Activated B cell treated with CpG ODN at 0.5 μM for 24 hours (primary cell): ENCODE data around the gene DLK2. TPM values are rescaled to one million over a fixed set of nuclear protein-coding genes. Genes with fewer than 3 reads are reported as not detected.

Experiments
- ATAC-seq: fragments of 200-7000 bp; cut with Tn5 transposase; one replicate; pipeline ENCODE4 v1.10.0; 2021; ENCODE audit warnings: low read depth, mild to moderate bottlenecking, moderate library complexity
- CTCF ChIA-PET: fragments of 350-600 bp; sonication (Branson Sonifier 250); formaldehyde crosslinking; loops from one replicate; lab custom pipeline; 2021; ENCODE audit warnings: antibody characterized with exemption; lab: Charles Lee
- POLR2A ChIA-PET: fragments of 350-600 bp; sonication (Branson Sonifier 250); formaldehyde crosslinking; loops from one replicate; lab custom pipeline; 2021; ENCODE audit warnings: antibody characterized with exemption; lab: Charles Lee
- DNase-seq: peaks from one replicate; pipeline ENCODE4 v3.0.0; 2022
- H3K27ac Mint-ChIP-seq: one replicate; pipeline ENCODE4 v1.8.0; 2020; ENCODE audit warnings: mixed read lengths
- H3K27me3 Mint-ChIP-seq: one replicate; pipeline ENCODE4 v1.8.0; 2021; ENCODE audit warnings: mixed read lengths
- H3K36me3 Mint-ChIP-seq: one replicate; pipeline ENCODE4 v1.8.0; 2021; ENCODE audit warnings: low read depth, mixed read lengths
- H3K4me1 Mint-ChIP-seq: one replicate; pipeline ENCODE4 v1.8.0; 2021; ENCODE audit warnings: mixed read lengths
- H3K4me3 Mint-ChIP-seq: one replicate; pipeline ENCODE4 v1.8.0; 2020; ENCODE audit warnings: mild to moderate bottlenecking, mixed read lengths
- H3K9me3 Mint-ChIP-seq: one replicate; pipeline ENCODE4 v1.8.0; 2020; ENCODE audit warnings: mixed read lengths
- intact Hi-C: fragments of 100-400 bp; cut with micrococcal nuclease; formaldehyde crosslinking; loops from one replicate; pipeline ENCODE4 v1.15.1; 2024
- total RNA-seq: library from RNA; stranded (reverse); gene quantifications from 2 replicates; pipeline ENCODE4 v1.2.3, GENCODE V29; 2022
- TF ChIP-seq, protein P1 (sequence below): fragments of 200-600 bp; IDR thresholded peaks from one replicate; pipeline ENCODE4 v1.8.0; 2022; ENCODE audit warnings: antibody characterized with exemption, mild to moderate bottlenecking

Gene DLK2
- total RNA-seq, 1 donor from 2014 or later = 1.4 TPM

- intact Hi-C loops = loop anchor here (10.0 kb wide), 1 partner anchor 88 kb away; the partner anchor contains the start of gene ZNF318
Measured at GRCh38 chr6:43452896-43453295, 2.5 kb downstream of the DLK2 start.

DNA sequence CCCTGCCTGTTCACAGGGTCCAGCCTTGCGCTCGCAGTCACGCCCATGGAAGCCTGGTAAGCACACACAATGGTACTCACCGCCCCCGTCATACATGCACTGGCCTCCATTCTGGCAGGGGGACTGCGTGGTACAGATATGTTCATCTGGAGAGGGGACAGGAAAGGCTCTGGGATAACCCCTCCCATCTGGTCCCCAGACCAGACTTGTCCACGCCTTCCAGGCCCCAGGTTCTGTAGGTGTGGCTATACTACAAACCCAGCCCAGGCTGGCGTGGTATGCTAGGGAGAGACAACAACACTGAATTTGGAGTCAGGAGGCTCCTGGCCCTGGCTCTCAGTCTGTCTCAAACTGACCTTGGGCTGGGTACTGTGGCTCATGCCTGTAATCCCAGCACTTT, 3.4 kb downstream of the DLK2 start:
- ChIA-PET CTCF (interaction anchor here (4.2 kb wide), 1 partner anchor 55 kb away, joined by 33 read pairs; no protein-coding TSS in a partner anchor), POLR2A (no interaction called here)
- Mint-ChIP-seq H3K4me1 (peaks cover 15% of the 10 kb centered on the region), H3K4me3 (no peak overlapping the region), H3K9me3 (no peaks in the 10 kb centered on the region), H3K36me3 (peaks cover 61% of the 10 kb centered on the region), H3K27me3 (no peaks in the 10 kb centered on the region), H3K27ac (no peak overlapping the region)
- ATAC-seq = no peak
- TF ChIP-seq, protein P1, sequence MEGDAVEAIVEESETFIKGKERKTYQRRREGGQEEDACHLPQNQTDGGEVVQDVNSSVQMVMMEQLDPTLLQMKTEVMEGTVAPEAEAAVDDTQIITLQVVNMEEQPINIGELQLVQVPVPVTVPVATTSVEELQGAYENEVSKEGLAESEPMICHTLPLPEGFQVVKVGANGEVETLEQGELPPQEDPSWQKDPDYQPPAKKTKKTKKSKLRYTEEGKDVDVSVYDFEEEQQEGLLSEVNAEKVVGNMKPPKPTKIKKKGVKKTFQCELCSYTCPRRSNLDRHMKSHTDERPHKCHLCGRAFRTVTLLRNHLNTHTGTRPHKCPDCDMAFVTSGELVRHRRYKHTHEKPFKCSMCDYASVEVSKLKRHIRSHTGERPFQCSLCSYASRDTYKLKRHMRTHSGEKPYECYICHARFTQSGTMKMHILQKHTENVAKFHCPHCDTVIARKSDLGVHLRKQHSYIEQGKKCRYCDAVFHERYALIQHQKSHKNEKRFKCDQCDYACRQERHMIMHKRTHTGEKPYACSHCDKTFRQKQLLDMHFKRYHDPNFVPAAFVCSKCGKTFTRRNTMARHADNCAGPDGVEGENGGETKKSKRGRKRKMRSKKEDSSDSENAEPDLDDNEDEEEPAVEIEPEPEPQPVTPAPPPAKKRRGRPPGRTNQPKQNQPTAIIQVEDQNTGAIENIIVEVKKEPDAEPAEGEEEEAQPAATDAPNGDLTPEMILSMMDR = no peak
- DNase-seq = no peak
- intact Hi-C loops = loop anchor here (10.0 kb wide), 1 partner anchor 87 kb away; the partner anchor contains the start of gene ZNF318

More at GRCh38 chr6:43452896-43453295, 2.5 kb downstream of the DLK2 start:
- peaks cover 51% of the 10 kb centered on the region for H3K36me3 Mint-ChIP-seq
- H3K4me1 Mint-ChIP-seq = peaks cover 16% of the 10 kb centered on the region
- H3K27ac Mint-ChIP-seq = no peak overlapping the region
- H3K4me3 Mint-ChIP-seq = no peak overlapping the region
- no peaks in the 10 kb centered on the region for H3K27me3 Mint-ChIP-seq
- DNase-seq = no peak
- TF ChIP-seq, protein P1 = no peak
- ATAC-seq = no peak
- CTCF ChIA-PET = interaction anchor here (4.2 kb wide), 1 partner anchor 54 kb away, joined by 33 read pairs; no protein-coding TSS in a partner anchor
- POLR2A ChIA-PET = no interaction called here
- no peaks in the 10 kb centered on the region for H3K9me3 Mint-ChIP-seq

DNA sequence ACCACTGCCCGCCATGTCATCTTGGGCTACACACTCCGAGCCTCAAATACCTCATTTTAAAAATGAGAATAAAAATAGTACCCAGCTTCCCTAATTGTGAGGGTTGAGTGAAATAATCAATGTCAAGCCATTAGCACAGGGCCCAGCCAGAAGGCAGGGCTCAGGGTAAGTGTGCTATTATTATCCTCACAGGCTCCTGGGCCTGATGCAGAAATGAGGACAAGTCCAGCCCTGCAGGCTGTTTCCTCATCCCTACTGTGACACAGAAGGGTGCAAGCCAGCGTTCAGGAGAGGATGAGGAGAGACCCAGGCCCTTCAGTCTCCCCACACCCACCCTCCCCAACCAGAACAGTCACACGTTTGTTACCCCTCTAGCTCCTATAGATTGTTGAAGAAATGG, 4.0 kb downstream of the DLK2 start:
- Mint-ChIP-seq H3K27ac (no peak overlapping the region), H3K27me3 (no peaks in the 10 kb centered on the region), H3K36me3 (peaks cover 65% of the 10 kb centered on the region), H3K4me3 (no peak overlapping the region), H3K4me1 (peaks cover 12% of the 10 kb centered on the region), H3K9me3 (no peaks in the 10 kb centered on the region)
- TF ChIP-seq, protein P1 = no peak
- ATAC-seq = no peak
- ChIA-PET CTCF (no interaction called here), POLR2A (no interaction called here)
- DNase-seq = no peak
- intact Hi-C loops = loop anchor here (10.0 kb wide), 1 partner anchor 87 kb away; the partner anchor contains the start of gene ZNF318

GRCh38 chr6:43450699-43451131, 4.6 kb downstream of the DLK2 start:
- DNase-seq (no peak), ATAC-seq (no peak)
- H3K4me3 Mint-ChIP-seq = no peak overlapping the region
- peaks cover 67% of the 10 kb centered on the region for H3K36me3 Mint-ChIP-seq
- intact Hi-C loops = loop anchor here (10.0 kb wide), 1 partner anchor 86 kb away; the partner anchor contains the start of gene ZNF318
- TF ChIP-seq, protein P1 = no peak
- ChIA-PET POLR2A (no interaction called here), CTCF (no interaction called here)
- H3K4me1 Mint-ChIP-seq = peaks cover 6% of the 10 kb centered on the region
- H3K27me3 Mint-ChIP-seq = no peaks in the 10 kb centered on the region
- H3K27ac Mint-ChIP-seq = no peak overlapping the region
- H3K9me3 Mint-ChIP-seq = no peaks in the 10 kb centered on the region

DNA sequence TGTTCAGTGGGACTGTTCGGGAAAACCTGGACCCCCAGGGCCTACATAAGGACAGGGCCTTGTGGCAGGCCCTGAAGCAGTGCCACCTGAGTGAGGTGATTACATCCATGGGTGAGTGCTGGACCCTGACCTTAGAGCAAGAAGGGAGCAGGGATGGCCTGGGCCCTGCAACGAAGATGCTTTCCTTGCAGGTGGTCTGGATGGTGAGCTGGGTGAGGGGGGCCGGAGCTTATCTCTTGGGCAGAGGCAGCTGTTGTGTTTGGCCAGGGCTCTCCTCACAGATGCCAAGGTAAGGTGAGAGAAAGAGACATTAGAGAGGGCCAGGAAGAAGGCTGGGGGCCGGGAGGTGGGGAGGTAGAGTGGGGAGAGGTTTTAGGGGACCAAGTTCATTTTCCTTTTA, 6.4 kb downstream of the DLK2 start:
- TF ChIP-seq, protein P1 = no peak
- Mint-ChIP-seq H3K27ac (no peak overlapping the region), H3K4me3 (no peak overlapping the region), H3K36me3 (peaks cover 77% of the 10 kb centered on the region), H3K27me3 (no peaks in the 10 kb centered on the region), H3K9me3 (no peaks in the 10 kb centered on the region), H3K4me1 (no peaks in the 10 kb centered on the region)
- intact Hi-C loops = no loop called here
- DNase-seq (no peak), ATAC-seq (no peak)
- CTCF ChIA-PET = interaction anchor here (1.2 kb wide), 2 partner anchors 11 to 211 kb away, joined by 3 read pairs; no protein-coding TSS in a partner anchor
- POLR2A ChIA-PET = no interaction called here
